HFFc6 (cell line): ENCODE results near the gene TBC1D28. TPM values are rescaled to one million over a fixed set of nuclear protein-coding genes. Genes with fewer than 3 reads are reported as not detected.
"Not testable (repeated sequence)": the region's sequence is repeated elsewhere in the genome, so short reads cannot be mapped to it uniquely, and the experiment has no call there.

Experiments used
- DNase-seq: peaks from one replicate; pipeline ENCODE4 v3.0.0-alpha.2; 2018
- H3K27ac Mint-ChIP-seq: 2 replicates; pipeline ENCODE4 v1.8.0; 2020; ENCODE audit warnings: mild to moderate bottlenecking, mixed read lengths
- H3K27me3 Mint-ChIP-seq: 2 replicates; pipeline ENCODE4 v1.8.0; 2021; ENCODE audit warnings: mild to moderate bottlenecking, moderate library complexity, mixed read lengths; ENCODE audit not compliant: insufficient read depth
- H3K36me3 Mint-ChIP-seq: 2 replicates; pipeline ENCODE4 v1.8.0; 2021; ENCODE audit warnings: low read depth, mixed read lengths
- H3K4me1 Mint-ChIP-seq: 2 replicates; pipeline ENCODE4 v1.8.0; 2020; ENCODE audit warnings: low read depth, mixed read lengths
- H3K4me3 Mint-ChIP-seq: 2 replicates; pipeline ENCODE4 v1.8.0; 2020; ENCODE audit warnings: mild to moderate bottlenecking, moderate library complexity, mixed read lengths
- H3K9me3 Mint-ChIP-seq: 2 replicates; pipeline ENCODE4 v1.8.0; 2020; ENCODE audit warnings: mild to moderate bottlenecking, mixed read lengths
- CTCF ChIP-seq: fragments of 200-600 bp; sonication (generic); IDR thresholded peaks from 2 replicates; pipeline ENCODE4 v1.5.0; 2021; ENCODE audit warnings: antibody characterized with exemption, mild to moderate bottlenecking
- total RNA-seq, 6 experiments: library from RNA; stranded (reverse); fragmentation: NEBNext Ultra II Directional; extraction: Animal tissue kit (Norgen Biotek cat#: 25700); gene quantifications; 2 replicates in 1 of 6; 3 replicates in 5 of 6; pipeline ENCODE4 v1.2.3, GENCODE V29; 2021

The TBC1D28 gene
- total RNA-seq, 6 experiments from 2014 or later, result not detected

- peaks cover 12% of the 10 kb centered on the region; the same call in 1 of the 2 replicates for H3K27me3 Mint-ChIP-seq
- H3K27ac Mint-ChIP-seq, H3K9me3 Mint-ChIP-seq, H3K4me1 Mint-ChIP-seq, H3K36me3 Mint-ChIP-seq, DNase-seq, H3K4me3 Mint-ChIP-seq: not testable (repeated sequence)
- peak; percentile 26 for TF ChIP-seq CTCF
These were observed 8.0 kb downstream of the TBC1D28 start for GRCh38 chr17:18636237-18636636.

- peaks cover 12% of the 10 kb centered on the region; the same call in 1 of the 2 replicates for H3K27me3 Mint-ChIP-seq
- not testable (repeated sequence) for H3K27ac Mint-ChIP-seq, DNase-seq, H3K4me3 Mint-ChIP-seq, H3K9me3 Mint-ChIP-seq, H3K4me1 Mint-ChIP-seq, H3K36me3 Mint-ChIP-seq
These were observed 8.4 kb downstream of the TBC1D28 start for GRCh38 chr17:18635773-18636172.

GRCh38 chr17:18634550-18635263 lies 9.5 kb downstream of the TBC1D28 start:
- H3K9me3 Mint-ChIP-seq, H3K27ac Mint-ChIP-seq, DNase-seq, H3K36me3 Mint-ChIP-seq, H3K4me1 Mint-ChIP-seq: not testable (repeated sequence)
- Mint-ChIP-seq H3K4me3 (peak overlapping the region; percentile 79), H3K27me3 (peaks cover 12% of the 10 kb centered on the region)

GRCh38 chr17:18626152-18626870 lies 17.9 kb downstream of the TBC1D28 start:
- no peaks in the 10 kb centered on the region for H3K36me3 Mint-ChIP-seq
- H3K4me3 Mint-ChIP-seq, result no peak overlapping the region
- DNase-seq, result no peak
- peaks cover 8% of the 10 kb centered on the region for H3K27me3 Mint-ChIP-seq
- no peak overlapping the region for H3K27ac Mint-ChIP-seq
- no peak for TF ChIP-seq CTCF
- no peaks in the 10 kb centered on the region for H3K9me3 Mint-ChIP-seq
- H3K4me1 Mint-ChIP-seq, result peaks cover 6% of the 10 kb centered on the region

- TF ChIP-seq CTCF, result peak; percentile 100
- not testable (repeated sequence) for H3K4me1 Mint-ChIP-seq, H3K36me3 Mint-ChIP-seq, H3K27me3 Mint-ChIP-seq, H3K9me3 Mint-ChIP-seq
- peak; percentile 72 for DNase-seq
- peak overlapping the region; percentile 89 for H3K4me3 Mint-ChIP-seq
- H3K27ac Mint-ChIP-seq, result peak overlapping the region; percentile 85; the same call in 1 of the 2 replicates
These were observed 18.6 kb downstream of the TBC1D28 start for GRCh38 chr17:18625509-18626104.

GRCh38 chr17:18624862-18625501 lies 19.2 kb downstream of the TBC1D28 start:
- DNase-seq, H3K27me3 Mint-ChIP-seq, H3K9me3 Mint-ChIP-seq, H3K36me3 Mint-ChIP-seq, H3K4me1 Mint-ChIP-seq: not testable (repeated sequence)
- H3K4me3 Mint-ChIP-seq, result peak overlapping the region; percentile 89
- peak overlapping the region; percentile 85; the same call in 1 of the 2 replicates for H3K27ac Mint-ChIP-seq

GRCh38 chr17:18617613-18618012 lies 26.6 kb downstream of the TBC1D28 start:
- H3K27me3 Mint-ChIP-seq, H3K4me3 Mint-ChIP-seq, H3K9me3 Mint-ChIP-seq, H3K27ac Mint-ChIP-seq, H3K36me3 Mint-ChIP-seq, H3K4me1 Mint-ChIP-seq, DNase-seq: not testable (repeated sequence)

- H3K4me3 Mint-ChIP-seq, H3K9me3 Mint-ChIP-seq, DNase-seq, H3K36me3 Mint-ChIP-seq, H3K4me1 Mint-ChIP-seq, H3K27ac Mint-ChIP-seq: not testable (repeated sequence)
- H3K27me3 Mint-ChIP-seq, result peaks cover 14% of the 10 kb centered on the region
These were observed 31.2 kb downstream of the TBC1D28 start for GRCh38 chr17:18613016-18613415.

GRCh38 chr17:18593138-18593537 lies 51.1 kb downstream of the TBC1D28 start:
- H3K9me3 Mint-ChIP-seq, result not testable (repeated sequence)

More at GRCh38 chr17:18593138-18593537, 51.1 kb downstream of the TBC1D28 start:
- H3K4me1 Mint-ChIP-seq, H3K4me3 Mint-ChIP-seq, H3K27me3 Mint-ChIP-seq, H3K36me3 Mint-ChIP-seq, DNase-seq, H3K27ac Mint-ChIP-seq: not testable (repeated sequence)
